ELR (cell line): ENCODE measurements around the gene DENND2D.
A peak's percentile ranks its signal among the peaks of the same experiment; 100 is the strongest.

Experiments
- DNase-seq: peaks from one replicate; pipeline ENCODE4 v3.0.0-alpha.2; 2015; ENCODE audit warnings: low read depth

Gene DENND2D

DNA sequence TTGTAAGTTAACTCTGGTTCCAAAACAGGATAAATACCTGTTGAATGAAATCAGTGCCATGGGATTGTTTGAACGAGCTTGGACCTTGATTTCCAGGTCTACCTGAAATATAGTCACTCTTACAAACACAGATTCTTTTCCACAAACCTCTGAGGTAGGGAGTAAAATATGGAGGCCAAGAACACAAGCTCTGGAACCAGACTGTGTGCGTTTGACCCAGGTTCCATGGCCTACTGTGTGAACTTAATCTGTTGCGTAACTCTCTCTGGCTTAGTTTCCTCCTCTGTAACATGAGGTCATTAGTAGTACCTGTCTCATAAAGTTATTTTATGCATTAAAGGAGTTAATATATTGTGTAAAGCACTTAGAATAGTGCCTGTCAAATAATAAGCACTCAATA, 25.1 kb downstream of the DENND2D start:
- no peak for DNase-seq

DNA sequence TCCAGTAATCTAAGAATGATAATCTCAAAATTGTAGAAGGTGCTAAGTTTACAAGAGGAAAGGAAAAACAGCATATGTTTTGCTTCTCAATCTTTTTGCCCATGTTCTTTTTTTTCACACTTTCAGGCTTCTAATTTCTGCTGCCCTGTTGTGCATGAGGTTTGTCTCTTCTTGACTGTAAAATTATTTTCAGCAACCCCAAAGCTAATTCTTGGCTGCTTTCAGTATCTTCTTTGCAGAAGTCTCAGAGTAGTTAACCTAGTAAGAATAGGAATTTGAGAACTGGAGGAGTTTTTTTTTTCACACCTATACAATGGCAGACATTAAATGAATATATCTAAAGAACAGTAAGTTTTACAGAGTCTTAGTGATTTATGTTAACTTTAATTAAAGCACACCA, 26.4 kb downstream of the DENND2D start:
- DNase-seq, result no peak

DNA sequence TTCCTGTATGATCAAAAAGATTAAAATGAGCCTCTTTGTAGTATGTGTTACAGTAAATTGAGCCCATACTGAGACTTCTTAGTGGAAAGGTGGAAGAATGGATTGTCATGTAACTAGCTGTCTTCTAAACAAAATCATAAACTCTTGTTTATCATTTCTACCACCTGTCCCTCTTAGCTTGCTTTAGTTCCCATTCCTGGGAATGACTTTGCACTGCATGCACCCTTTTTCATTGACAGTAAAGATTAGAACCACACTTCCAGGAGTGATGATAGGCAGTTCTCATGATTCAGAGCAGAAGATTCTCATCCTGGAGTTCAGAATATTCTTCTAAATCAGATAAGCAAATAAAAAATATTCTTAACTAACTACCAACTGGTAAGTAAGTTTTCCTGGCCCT, 28.0 kb downstream of the DENND2D start:
- no peak for DNase-seq

DNA sequence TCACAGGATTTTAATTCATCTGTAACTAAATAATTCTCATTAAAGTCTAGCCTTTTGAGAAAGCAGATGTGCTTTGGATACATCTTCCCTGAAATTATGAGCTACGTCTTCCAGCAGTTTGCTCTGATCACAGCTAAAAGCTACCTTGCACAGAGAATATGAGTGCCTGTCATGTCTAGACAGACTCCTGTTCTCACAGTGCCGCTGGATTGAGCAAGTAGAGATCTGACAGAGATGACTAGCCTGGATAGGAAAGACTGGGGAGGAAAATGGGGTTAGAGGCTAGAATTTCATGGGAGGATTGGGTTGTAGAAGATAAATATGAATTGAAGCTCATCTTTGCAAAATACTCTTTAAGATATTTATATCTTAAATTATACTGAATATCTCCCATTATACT, 36.3 kb downstream of the DENND2D start:
- no peak for DNase-seq

DNA sequence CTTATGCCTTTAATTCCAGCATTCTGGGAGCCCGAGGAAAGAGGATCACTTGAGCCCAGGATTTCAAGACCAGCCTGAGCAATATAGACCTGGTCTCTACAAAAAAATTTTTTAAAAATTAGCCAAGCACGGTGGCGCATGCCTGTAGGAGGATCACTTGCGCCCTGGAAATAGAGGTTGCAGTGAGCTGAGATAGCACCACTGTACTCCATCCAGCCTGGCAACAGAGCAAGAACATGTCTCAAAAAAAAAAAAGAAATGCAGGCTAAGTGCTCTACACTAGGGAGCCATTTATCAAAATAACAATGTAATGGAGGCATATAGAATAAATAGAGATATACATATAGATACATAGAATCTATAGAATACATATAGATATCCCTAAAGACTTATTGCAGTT, 37.1 kb downstream of the DENND2D start:
- DNase-seq, result no peak

DNA sequence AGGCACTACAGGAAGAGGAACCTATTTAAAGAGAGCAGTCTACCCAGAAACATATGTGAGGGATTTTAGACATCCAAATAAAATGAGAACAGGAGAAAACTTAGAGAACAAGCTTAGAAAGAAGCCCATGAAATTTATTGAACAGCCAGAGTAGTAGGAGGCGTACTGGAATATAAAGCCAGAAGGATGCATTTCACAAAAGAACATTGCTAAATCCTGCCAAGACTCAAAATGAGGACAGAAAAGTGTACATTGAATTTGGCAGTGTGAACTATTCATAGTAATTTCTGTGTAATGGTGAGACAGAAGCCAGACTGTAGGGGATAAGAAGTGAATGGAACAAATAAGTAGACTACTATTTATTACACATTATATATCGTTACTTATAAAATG, 38.0 kb downstream of the DENND2D start:
- no peak for DNase-seq

DNA sequence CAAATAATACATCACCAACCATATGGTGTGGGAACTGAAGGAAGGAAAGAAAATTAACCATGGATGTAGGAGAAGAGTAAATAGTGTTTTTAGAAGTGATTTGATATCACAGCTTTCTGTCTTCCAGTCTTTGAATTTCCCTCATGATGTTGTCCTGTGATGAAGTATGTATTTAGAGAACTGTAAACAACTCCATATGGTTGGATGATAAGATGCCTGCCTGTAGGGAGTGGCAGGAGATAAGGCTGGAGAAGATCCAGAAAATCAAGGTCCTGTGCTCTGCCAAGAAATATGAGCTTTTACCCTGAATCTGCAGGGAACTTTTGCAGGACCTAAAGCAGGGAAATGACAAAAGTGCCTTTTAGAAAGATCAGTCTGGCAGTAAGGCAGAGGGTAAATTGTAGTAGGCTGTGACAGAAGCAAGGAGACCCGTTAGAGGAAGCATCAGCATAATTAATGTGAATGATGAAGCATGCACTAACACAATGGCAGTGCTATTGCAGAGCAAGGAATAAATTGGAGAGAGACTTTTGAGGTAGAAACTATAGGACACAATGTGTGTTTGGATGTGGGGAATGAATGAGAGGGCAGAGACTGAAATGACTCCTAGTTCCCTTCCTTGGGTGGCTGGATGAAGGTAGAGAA, 38.5 kb downstream of the DENND2D start:
- no peak for DNase-seq

DNA sequence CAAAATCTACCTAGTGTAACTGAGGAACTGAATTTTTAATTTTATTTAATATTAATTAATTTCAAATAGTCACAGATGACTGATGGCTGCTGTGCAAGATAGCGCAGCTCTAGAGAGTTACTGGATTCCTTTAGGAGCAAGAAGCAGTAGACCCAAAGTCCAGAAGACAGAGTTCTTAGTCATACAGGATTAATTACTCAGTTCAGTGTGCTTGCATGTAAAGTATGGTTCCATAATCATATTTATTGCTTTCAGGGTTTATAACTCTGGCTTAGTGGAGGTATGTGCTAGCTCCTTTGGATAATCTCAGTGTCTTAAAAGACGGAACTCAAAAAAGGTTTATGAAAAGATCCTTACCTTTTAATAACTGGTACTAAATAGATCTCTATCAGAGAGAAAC, 43.0 kb downstream of the DENND2D start:
- DNase-seq, result no peak

DNA sequence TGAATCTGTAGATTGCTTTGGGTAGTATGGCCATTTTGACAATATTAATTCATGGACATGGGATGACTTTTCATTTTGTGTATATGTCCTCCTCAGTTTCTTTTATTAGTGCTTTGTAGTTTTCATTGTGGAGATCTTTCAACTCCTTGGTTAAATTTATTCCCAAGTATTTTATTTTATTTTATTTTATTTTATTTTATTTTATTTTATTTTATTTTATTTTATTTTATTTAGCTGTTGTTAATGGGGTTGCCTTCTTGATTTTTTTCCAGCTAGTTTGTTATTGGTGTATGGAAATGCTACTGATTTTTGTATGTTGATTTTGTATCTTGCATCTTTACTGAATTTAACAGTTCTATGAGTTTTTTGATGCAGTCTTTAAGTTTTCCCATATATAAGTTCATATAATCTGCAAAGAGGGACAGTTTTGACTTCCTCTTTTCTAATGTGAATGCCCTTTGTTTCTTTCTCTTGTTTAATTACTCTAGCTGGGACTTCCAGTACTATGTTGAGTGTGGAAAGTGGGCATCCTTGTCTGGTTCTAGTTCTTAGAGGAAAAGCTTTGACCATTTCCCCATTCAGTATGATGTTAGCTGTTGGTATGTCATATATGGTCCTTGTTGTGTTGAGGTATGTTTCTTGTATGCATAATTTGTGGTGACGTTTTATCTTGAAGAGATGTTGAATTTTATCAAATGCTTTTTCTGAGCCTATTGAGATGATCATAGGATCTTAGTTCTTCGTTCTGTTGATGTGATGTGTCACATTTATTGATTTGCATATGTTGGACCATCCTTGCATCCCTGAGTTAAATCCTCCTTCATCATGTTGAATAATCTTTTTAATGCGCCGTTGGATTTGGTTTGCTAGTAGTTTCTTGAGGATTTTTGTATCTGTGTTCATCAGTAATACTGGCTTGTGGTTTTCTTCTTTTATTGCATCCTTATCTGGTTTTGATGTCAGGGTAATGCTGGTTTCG, 46.1 kb downstream of the DENND2D start:
- DNase-seq, result no peak

DNA sequence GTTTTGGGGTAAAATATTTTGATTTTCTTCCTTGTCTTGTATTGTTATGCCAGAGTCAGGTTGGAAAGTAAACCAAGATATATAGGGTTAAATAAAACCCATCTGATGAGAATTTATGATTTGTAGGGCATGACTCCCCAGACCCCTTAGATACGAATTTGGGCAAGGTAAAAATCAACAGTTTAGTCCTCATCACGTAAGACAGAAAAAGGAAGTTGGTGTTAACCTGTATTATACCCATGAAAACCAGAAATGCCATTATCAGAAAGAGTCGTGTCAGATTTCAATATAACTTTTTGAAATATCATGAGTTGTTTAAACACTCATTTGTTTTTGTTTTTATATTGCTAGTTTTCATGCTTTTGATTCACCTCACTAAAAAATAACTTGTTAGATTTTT, 48.6 kb downstream of the DENND2D start:
- DNase-seq, result no peak

DNA sequence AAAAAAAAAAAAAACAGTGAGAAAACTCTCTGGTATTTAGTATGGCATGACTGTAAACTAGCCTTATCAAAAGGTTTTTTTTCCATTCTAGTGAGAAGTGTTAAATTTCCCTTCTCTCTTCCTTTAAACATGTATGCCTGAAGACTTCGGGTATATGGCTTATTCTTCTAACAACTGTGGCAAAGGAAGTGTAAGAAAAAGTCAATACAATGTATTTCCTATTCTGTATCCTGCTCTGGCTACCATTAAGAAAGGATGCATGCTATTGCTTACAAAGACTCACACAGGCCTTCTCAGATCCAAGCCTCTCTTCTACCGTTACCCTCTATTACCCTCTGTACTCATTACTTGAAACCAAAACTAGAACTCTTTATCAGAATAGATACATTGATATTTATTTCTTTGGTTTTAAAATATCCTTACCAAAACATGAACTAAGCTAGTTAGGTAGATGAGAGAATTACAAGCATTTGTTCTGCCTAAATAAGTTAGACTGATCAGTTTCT, 52.0 kb downstream of the DENND2D start:
- DNase-seq, result no peak

DNA sequence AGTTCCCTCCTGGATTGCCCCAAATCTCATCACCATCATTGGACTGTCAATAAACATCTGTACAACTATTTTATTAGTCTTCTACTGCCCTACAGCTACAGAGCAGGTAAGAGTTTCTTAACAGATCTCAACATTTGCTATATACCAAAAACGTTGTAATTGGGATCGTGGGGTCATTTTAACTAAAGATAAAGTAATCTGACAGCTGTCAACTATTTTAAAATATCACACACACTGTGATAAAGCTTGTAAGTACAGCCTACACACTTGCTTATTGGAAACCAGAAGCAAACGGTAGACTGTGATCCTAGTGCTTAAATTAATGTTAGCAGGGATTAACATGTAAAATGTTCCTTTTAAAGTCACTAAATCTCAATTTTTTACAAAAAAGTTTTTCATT, 52.5 kb downstream of the DENND2D start:
- DNase-seq, result no peak

DNA sequence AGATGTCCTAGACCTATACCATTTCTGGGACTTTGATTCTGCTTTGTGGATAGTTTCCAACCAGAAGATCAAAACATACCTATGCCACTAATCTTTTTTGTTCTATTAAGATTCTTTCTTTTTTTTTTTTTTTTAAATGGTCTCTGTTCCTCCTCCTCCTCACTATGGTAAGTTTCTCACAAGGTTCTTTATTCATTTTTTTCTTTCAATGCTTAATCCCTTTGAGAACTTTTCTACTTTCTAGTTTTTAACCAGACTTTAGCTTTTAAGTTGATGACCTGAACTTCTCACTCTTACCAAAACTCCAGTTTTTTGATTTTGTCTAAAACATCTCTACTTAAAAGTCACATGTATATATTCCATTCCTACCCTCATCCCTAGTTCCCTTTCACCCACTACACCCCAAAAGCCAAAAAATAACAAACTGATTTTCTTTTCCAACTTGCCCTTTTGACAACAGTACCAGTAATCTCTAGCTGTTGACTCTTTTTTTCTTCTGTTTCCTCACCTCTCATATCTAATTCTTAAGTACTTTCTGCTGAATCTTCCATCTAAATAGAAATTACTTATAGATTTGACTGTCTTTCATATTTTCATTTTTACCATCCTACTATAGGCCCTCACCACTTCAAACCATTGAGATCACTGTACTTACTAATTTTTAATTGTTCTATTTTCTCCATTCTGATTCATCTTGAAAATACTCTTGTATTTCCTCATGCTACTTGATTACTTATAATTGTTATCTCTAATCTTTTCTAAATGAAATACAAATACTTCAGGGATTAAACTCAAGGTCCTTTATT, 54.3 kb downstream of the DENND2D start:
- DNase-seq, result no peak

DNA sequence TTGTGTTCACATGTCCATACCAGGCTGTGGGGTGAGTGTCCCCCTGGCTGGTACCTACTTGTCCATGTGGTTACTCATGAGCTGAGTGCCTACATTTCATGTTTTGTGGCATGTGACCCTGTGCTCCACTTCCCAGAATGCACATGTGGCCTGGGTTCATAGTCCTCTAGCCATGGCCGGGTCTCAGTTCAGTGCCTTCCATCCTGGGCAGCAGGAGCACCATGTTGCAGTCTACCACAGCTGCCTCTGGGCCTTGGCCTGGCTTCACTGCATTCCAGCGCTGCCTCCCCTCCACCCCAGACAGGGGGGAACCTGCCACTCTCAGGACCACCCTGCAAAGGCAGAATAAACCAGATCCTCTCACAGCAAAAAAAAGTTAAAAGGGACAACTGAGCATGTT, 54.9 kb downstream of the DENND2D start:
- DNase-seq, result no peak

DNA sequence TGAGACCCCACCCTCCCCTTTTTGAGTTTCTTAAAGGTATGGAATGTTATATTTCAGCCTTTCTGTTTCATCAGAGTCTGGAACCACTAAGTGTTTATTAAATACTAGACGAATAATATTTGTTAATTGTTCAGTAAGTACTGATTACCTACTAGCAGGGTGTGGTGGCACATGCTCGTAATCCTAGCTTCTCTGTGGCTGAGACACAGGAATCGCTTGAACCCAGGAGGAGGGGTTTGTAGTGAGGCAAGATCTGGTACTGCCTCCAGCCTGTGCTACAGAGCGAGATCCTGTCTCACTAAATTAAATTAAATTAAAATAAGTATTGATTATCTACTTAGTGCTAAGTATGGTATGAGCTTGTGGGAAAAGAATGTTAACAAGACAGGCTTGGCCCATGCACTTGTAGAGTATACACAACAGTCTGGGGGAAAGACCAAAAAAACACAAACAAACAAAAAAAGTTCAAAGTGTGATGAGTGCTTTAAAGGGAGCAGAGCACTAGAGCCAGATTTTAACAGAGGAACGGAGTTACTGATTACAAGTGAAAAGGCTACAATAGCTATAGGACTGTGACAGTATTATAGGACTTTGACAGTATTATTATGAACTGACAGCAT, 58.0 kb downstream of the DENND2D start:
- DNase-seq, result no peak

DNA sequence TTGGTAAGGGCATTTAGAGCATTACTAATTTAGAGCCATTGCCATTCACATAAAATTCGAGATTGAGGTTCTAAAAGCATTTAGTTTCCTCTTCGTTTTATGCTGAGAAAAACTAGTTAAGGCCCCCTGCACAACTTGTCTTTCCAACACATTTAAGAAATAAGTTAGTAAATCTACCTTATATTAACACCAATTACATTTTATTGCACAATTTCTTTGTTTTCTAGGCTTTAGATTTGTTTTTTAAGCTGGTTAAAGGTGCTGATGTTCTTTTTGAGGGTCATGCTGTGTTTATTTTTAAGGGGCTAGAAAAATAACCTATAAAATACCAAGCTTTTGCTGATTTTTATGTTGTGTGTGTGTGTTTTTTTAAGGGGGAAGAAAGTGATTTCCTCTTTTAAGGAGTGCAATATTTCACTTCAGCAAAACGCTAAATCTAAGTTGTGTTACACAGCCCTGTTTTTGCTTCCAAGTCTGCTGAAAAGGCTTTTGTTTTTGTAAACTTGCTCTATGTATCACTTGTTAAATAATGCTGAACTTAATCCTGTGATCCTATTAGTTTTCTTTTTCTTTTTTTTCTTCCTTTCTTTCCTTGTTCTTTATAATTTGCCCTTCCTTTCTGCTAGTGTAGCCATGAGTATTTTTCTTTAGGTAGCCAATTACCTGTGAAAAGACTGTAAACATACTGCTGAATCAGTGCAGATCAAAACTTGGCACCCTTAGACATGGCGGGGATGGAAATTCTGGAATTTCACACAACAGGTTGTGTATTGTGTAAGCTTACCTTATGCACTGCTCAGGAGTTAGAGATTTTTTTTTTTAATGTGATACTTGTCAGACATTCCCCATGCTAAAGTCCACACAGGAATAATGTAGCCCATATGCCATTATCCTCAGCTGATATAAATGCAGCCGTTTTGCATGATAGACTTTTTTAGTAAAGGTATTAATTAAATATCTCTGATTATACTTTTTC, 58.9 kb downstream of the DENND2D start:
- no peak for DNase-seq

DNA sequence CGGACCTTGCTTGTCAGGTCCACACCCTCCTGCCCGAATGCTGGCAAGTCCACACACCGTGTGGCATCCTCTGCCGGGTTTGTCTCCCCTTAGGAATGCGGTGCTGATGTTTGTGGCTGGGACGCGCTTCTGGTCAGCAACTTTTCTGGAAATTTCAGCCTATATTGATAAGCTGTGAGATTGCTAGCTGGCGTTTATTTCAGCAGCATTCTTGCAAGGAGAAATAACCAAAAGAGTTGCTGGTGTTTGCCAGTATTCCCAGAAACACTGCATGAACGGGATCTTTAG, 59.8 kb downstream of the DENND2D start:
- peak; percentile 80 for DNase-seq

DNA sequence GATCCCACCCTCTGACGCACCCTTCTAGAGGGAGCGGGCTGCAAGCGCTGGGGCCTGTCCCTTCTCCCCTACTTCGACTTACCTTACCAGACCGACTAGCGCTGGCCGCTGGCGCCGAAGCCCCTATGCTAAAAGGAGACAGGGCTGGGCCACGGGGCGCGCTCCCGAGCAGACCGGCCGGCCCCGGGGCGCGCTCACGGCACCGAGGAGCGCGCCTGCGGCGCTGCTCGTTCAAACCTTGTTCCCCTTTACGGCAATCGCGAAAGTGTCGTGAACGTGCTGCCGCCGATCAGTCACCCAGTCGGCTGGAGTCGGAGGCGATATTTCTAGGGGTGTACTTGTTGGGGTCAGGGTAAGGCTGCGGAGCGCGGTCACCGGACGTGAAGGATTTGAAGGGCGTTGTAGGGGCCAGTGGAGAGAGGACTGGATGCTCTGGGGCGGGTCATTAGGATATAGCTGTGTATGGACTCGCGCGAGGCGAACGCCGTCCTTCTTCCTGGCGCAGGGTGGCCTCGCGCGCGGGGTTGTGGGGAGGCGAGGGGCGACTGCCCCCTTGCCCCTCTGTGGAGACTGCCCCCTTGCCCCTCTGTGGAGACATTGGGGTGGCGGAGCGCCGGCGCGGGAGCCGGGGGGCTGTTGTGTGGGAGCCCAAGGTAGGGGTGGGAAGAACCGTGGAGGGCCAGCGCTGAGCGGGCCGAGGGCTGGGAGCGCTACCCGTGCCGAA, 60.3 kb downstream of the DENND2D start, which contains the start of the genes CEPT1 and DRAM2:
CEPT1 (plus strand) TSS at position 268 of the 724 bp plus-strand sequence. CDS start 7,492 bp downstream, outside the sequence.
DRAM2 (minus strand) TSS at position 138 of the 724 bp plus-strand sequence. CDS start 8,539 bp downstream, outside the sequence.
- peak; percentile 97 for DNase-seq

DNA sequence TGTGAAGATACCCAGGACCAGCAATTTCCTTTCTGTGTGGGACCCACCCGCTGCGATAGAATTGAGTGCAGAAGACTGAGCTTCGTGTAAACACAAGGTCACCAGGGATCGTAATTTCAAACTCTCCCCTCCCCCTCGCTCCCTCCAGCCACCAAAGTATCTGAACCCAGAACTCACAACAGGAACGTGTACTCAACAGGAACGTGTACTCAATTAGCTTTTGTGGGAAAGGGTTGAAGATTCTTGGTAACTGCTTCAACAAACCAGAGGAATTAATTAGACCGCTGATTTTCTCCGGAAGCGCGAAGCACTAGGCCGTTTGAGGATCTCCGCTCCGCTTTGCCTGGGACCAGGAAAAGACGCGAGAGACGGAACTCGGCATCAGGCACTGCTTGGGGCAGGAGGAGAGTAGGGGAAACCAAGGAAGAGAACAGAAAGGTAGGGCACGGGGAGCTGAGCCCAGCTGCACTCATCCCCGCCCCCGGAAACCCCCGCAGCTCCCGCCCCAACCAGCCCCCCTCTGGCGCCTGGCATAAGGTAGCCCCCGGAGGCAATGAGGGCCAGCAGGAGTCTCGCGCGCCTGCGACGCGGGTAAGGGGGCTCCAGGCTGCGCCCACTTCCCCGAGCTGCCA, 61.0 kb downstream of the DENND2D start:
- DNase-seq, result peak; percentile 73
